GM12874 (cell line): ENCODE data around the gene MYG1.

Experiments
- CTCF ChIP-seq: IDR thresholded peaks from 2 replicates; pipeline ENCODE4 v1.5.1; 2011; ENCODE audit warnings: low read depth, mild to moderate bottlenecking, control low read depth, low read length, moderate library complexity; ENCODE audit not compliant: insufficient read depth

The MYG1 gene

GRCh38 chr12:53332744-53333143, 33.2 kb downstream of the MYG1 start:
- TF ChIP-seq CTCF, result no peak

- TF ChIP-seq CTCF, result no peak
These were observed 33.8 kb downstream of the MYG1 start for GRCh38 chr12:53333289-53333688.

- no peak for TF ChIP-seq CTCF
These were observed 34.4 kb downstream of the MYG1 start for GRCh38 chr12:53333845-53334244.

- no peak for TF ChIP-seq CTCF
These were observed 35.3 kb downstream of the MYG1 start for GRCh38 chr12:53334822-53335221.

GRCh38 chr12:53336181-53336681, 36.7 kb downstream of the MYG1 start, which contains the start of gene SP7:
SP7 (minus strand) TSS chr12:53336354; CDS start chr12:53335646, 708 bp downstream.
- TF ChIP-seq CTCF, result no peak

- TF ChIP-seq CTCF, result no peak
These were observed 38.5 kb downstream of the MYG1 start for GRCh38 chr12:53338017-53338416.

- no peak for TF ChIP-seq CTCF
These were observed 39.4 kb downstream of the MYG1 start for GRCh38 chr12:53338916-53339315.

- TF ChIP-seq CTCF, result no peak
These were observed 40.9 kb downstream of the MYG1 start for GRCh38 chr12:53340398-53340797.
